SK-N-SH (cell line): ENCODE results near the gene PAK1. TPM values are rescaled to one million over a fixed set of nuclear protein-coding genes. Genes with fewer than 3 reads are reported as not detected.

ENCODE experiments used
- CTCF ChIA-PET: fragments of 300-600, 350-600 bp; formaldehyde crosslinking; extraction: SDS; loops from one replicate; lab custom pipeline; 2021; lab: Yijun Ruan, JAX
- POLR2A ChIA-PET: fragments of 350-600 bp; sonication (Branson Sonifier 250); formaldehyde crosslinking; extraction: SDS; loops from one replicate; lab custom pipeline; 2020; ENCODE audit warnings: antibody characterized with exemption, inconsistent platforms; lab: Yijun Ruan, JAX
- DNase-seq: peaks from one replicate; pipeline ENCODE4 v3.0.0; 2012
- H2AFZ ChIP-seq: fragments of 200-600 bp; sonication (generic); 2 replicates; pipeline ENCODE4 v1.8.1; 2016; ENCODE audit warnings: antibody characterized with exemption, mild to moderate bottlenecking, low read depth
- H3F3A ChIP-seq: fragments of 200-600 bp; sonication (generic); replicated peaks from 2 replicates; pipeline ENCODE3; 2016; ENCODE audit warnings: antibody characterized with exemption, mild to moderate bottlenecking; ENCODE audit not compliant: insufficient read depth
- H3K27ac ChIP-seq, 2 experiments: fragments of 200-500 bp in 1 of 2; fragments of 200-600 bp in 1 of 2; sonication (Bioruptor generic) in 1 of 2; sonication (generic), shearing (Covaris generic) in 1 of 2; 2 replicates each; pipeline versions ENCODE4 v1.5.1 to v1.6.1; 2014 to 2016; ENCODE audit warnings: low read depth in 2 of 2, inconsistent platforms in 1 of 2, low read length in 1 of 2, mild to moderate bottlenecking in 1 of 2, mixed read lengths in 1 of 2
- H3K27me3 ChIP-seq: fragments of 200-600 bp; sonication (generic), shearing (Covaris generic); 2 replicates; pipeline ENCODE4 v1.6.1; 2016; ENCODE audit warnings: mixed run types; ENCODE audit not compliant: insufficient read depth
- H3K36me3 ChIP-seq, 2 experiments: fragments of 200-500 bp in 1 of 2; fragments of 200-600 bp in 1 of 2; sonication (Bioruptor generic) in 1 of 2; sonication (generic) in 1 of 2; replicated peaks in 1 of 2; 2 replicates each; pipeline versions ENCODE3 to v1.5.1; 2014 to 2016; ENCODE audit warnings: low read length in 1 of 2, mild to moderate bottlenecking in 1 of 2; ENCODE audit not compliant: insufficient read depth in 2 of 2, control insufficient read depth in 1 of 2
- H3K4me1 ChIP-seq, 2 experiments: fragments of 200-500 bp in 1 of 2; fragments of 200-600 bp in 1 of 2; sonication (Bioruptor generic) in 1 of 2; sonication (generic), shearing (Covaris generic) in 1 of 2; 2 replicates each; pipeline versions ENCODE4 v1.5.1 to v1.6.1; 2014 to 2016; ENCODE audit warnings: low read depth in 1 of 2, low read length in 1 of 2, mixed run types in 1 of 2; ENCODE audit not compliant: insufficient read depth in 2 of 2, control insufficient read depth in 1 of 2
- H3K4me2 ChIP-seq: fragments of 200-600 bp; sonication (generic), shearing (Covaris generic); 2 replicates; pipeline ENCODE4 v1.6.1; 2017; ENCODE audit warnings: mixed run types
- H3K4me3 ChIP-seq, 2 experiments: fragments of 200-500 bp in 1 of 2; fragments of 200-600 bp in 1 of 2; sonication (Bioruptor generic) in 1 of 2; sonication (generic), shearing (Covaris generic) in 1 of 2; 2 replicates each; pipeline versions ENCODE4 v1.5.1 to v1.8.1; 2014 to 2016; ENCODE audit warnings: low read depth in 2 of 2, inconsistent platforms in 1 of 2, low read length in 1 of 2, mild to moderate bottlenecking in 1 of 2, mixed read lengths in 1 of 2, moderate library complexity in 1 of 2
- H3K79me2 ChIP-seq: fragments of 200-600 bp; sonication (generic); 2 replicates; pipeline ENCODE4 v1.8.1; 2017; ENCODE audit warnings: mild to moderate bottlenecking; ENCODE audit not compliant: insufficient read depth
- H3K9ac ChIP-seq: fragments of 200-600 bp; sonication (generic); 2 replicates; pipeline ENCODE4 v1.6.1; 2017; ENCODE audit warnings: mixed run types
- H3K9me2 ChIP-seq: fragments of 200-600 bp; sonication (generic); 2 replicates; pipeline ENCODE4 v1.6.1; 2017; ENCODE audit warnings: mixed run types
- H3K9me3 ChIP-seq: fragments of 200-600 bp; sonication (generic); 2 replicates; pipeline ENCODE4 v1.6.1; 2017; ENCODE audit warnings: mixed run types, mild to moderate bottlenecking, moderate library complexity
- H4K20me1 ChIP-seq: fragments of 200-600 bp; sonication (generic); 2 replicates; pipeline ENCODE4 v1.6.1; 2017; ENCODE audit warnings: mild to moderate bottlenecking, mixed run types; ENCODE audit not compliant: insufficient read depth
- ELF1 ChIP-seq: IDR thresholded peaks from 2 replicates; pipeline ENCODE4 v1.4.0; 2012
- EZH2phosphoT487 ChIP-seq: fragments of 200-600 bp; sonication (generic); IDR thresholded peaks from 2 replicates; pipeline ENCODE4 v1.6.1; 2017; ENCODE audit warnings: low read depth, mixed run types, mild to moderate bottlenecking, antibody characterized with exemption, moderate library complexity, borderline replicate concordance
- FOSL2 ChIP-seq: IDR thresholded peaks from 2 replicates; pipeline ENCODE4 v1.4.0; 2012; ENCODE audit warnings: low read depth, mild to moderate bottlenecking, moderate library complexity, borderline replicate concordance
- FOXJ3 ChIP-seq: sonication (generic); formaldehyde crosslinking; IDR thresholded peaks from 2 replicates; pipeline ENCODE4 v1.5.1; 2020; ENCODE audit warnings: mild to moderate bottlenecking, missing genetic modification reagents
- FOXM1 ChIP-seq: IDR thresholded peaks from 2 replicates; pipeline ENCODE4 v1.4.0; 2012; ENCODE audit warnings: low read depth, mild to moderate bottlenecking
- GATA2 ChIP-seq: sonication (generic); formaldehyde crosslinking; IDR thresholded peaks from 2 replicates; pipeline ENCODE4 v1.5.0; 2020; ENCODE audit warnings: mild to moderate bottlenecking, missing genetic modification reagents
- RAD21 ChIP-seq: IDR thresholded peaks from 2 replicates; pipeline ENCODE4 v1.6.1; 2012; ENCODE audit warnings: mild to moderate bottlenecking, low read length
- RXRA ChIP-seq: IDR thresholded peaks from 2 replicates; pipeline ENCODE4 v1.4.0; 2012; ENCODE audit warnings: low read depth, mild to moderate bottlenecking, borderline replicate concordance
- SIN3A ChIP-seq: IDR thresholded peaks from 2 replicates; pipeline ENCODE4 v1.6.1; 2012; ENCODE audit warnings: low read depth, mild to moderate bottlenecking, low read length, moderate library complexity, borderline replicate concordance
- SMC3 ChIP-seq: IDR thresholded peaks from 2 replicates; pipeline ENCODE4 v1.6.1; 2012; ENCODE audit warnings: low read depth, low read length, improper control_type of control experiment
- TAF1 ChIP-seq: IDR thresholded peaks from 2 replicates; pipeline ENCODE4 v1.6.1; 2012; ENCODE audit warnings: low read depth, mild to moderate bottlenecking, low read length, moderate library complexity, borderline replicate concordance
- YY1 ChIP-seq: IDR thresholded peaks from 2 replicates; pipeline ENCODE4 v1.4.0; 2012; ENCODE audit warnings: low read depth, mild to moderate bottlenecking
- WGBS: methylation state at CpG from one replicate; pipeline ENCODE4 v1.1.6; 2017; ENCODE audit warnings: low lambda C conversion rate; 5-methylcytosine and 5-hydroxymethylcytosine counted together
- polyA plus RNA-seq, 3 experiments: library from polyadenylated mRNA; depleted of rRNA; stranded (reverse); fragments of >200 nt; gene quantifications; 2 replicates each; pipeline ENCODE4 v1.2.3, GENCODE V29; 2012
- TF ChIP-seq, protein P1 (sequence below): IDR thresholded peaks from 2 replicates; pipeline ENCODE4 v1.6.1; 2012; ENCODE audit warnings: mild to moderate bottlenecking, low read depth, low read length, moderate library complexity
- TF ChIP-seq, protein P2 (sequence below): IDR thresholded peaks from 2 replicates; pipeline ENCODE4; 2012
- TF ChIP-seq, protein P3 (sequence below): IDR thresholded peaks from 2 replicates; pipeline ENCODE4 v1.4.0; 2012; ENCODE audit warnings: low read depth, borderline replicate concordance

PAK1 gene
- polyA plus RNA-seq, 1 of the 3 experiments (the other 2 are of a cell fraction), result 17.9 TPM

DNA sequence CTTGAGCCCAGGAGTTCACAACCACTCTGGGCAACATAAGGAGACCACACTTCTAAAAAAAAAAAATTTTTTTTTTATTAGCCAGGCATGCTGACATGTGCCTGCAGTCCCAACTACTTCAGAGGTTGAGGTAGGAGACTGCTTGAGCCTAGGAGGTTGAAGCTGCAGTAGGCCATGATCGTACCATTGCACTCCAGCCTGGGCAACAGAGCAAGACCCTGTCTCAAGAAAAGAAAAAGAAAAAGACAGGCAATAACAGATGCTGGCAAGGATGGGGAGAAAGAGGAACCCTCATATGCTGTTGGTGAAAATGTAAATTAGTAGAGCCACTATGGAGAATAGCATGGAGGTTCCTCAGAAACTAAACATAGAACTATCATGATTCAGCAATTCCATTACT, 64.8 kb downstream of the PAK1 start:
- Histone ChIP-seq H3K36me3 (no peaks in the 10 kb centered on the region), H3K9me3 (no peaks in the 10 kb centered on the region), H3K4me3 (no peak overlapping the region), H3F3A (peaks cover 5% of the 10 kb centered on the region), H3K9me2 (no peaks in the 10 kb centered on the region), H2AFZ (no peak overlapping the region), H4K20me1 (no peaks in the 10 kb centered on the region), H3K4me2 (no peak overlapping the region), H3K4me1 (peaks cover 10 to 11% of the 10 kb centered on the region in 2 experiments; a peak in 3 of 4 replicates), H3K27me3 (no peaks in the 10 kb centered on the region), H3K79me2 (no peaks in the 10 kb centered on the region), H3K9ac (no peak overlapping the region), H3K27ac (no peak overlapping the region)
- no peak for DNase-seq
- POLR2A ChIA-PET, result no interaction called here
- TF ChIP-seq TAF1, result no peak
- no peak for TF ChIP-seq FOXM1
- TF ChIP-seq GATA2 (CRISPR knock-in tag), result no peak
- TF ChIP-seq RXRA, result no peak
- no peak for TF ChIP-seq FOXJ3 (CRISPR knock-in tag)
- TF ChIP-seq FOSL2, result no peak
- no peak for TF ChIP-seq SIN3A
- TF ChIP-seq EZH2phosphoT487, result no peak
- no peak for TF ChIP-seq YY1
- TF ChIP-seq, protein P1, sequence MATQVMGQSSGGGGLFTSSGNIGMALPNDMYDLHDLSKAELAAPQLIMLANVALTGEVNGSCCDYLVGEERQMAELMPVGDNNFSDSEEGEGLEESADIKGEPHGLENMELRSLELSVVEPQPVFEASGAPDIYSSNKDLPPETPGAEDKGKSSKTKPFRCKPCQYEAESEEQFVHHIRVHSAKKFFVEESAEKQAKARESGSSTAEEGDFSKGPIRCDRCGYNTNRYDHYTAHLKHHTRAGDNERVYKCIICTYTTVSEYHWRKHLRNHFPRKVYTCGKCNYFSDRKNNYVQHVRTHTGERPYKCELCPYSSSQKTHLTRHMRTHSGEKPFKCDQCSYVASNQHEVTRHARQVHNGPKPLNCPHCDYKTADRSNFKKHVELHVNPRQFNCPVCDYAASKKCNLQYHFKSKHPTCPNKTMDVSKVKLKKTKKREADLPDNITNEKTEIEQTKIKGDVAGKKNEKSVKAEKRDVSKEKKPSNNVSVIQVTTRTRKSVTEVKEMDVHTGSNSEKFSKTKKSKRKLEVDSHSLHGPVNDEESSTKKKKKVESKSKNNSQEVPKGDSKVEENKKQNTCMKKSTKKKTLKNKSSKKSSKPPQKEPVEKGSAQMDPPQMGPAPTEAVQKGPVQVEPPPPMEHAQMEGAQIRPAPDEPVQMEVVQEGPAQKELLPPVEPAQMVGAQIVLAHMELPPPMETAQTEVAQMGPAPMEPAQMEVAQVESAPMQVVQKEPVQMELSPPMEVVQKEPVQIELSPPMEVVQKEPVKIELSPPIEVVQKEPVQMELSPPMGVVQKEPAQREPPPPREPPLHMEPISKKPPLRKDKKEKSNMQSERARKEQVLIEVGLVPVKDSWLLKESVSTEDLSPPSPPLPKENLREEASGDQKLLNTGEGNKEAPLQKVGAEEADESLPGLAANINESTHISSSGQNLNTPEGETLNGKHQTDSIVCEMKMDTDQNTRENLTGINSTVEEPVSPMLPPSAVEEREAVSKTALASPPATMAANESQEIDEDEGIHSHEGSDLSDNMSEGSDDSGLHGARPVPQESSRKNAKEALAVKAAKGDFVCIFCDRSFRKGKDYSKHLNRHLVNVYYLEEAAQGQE, result no peak
- no peak for TF ChIP-seq ELF1
- TF ChIP-seq, protein P2, sequence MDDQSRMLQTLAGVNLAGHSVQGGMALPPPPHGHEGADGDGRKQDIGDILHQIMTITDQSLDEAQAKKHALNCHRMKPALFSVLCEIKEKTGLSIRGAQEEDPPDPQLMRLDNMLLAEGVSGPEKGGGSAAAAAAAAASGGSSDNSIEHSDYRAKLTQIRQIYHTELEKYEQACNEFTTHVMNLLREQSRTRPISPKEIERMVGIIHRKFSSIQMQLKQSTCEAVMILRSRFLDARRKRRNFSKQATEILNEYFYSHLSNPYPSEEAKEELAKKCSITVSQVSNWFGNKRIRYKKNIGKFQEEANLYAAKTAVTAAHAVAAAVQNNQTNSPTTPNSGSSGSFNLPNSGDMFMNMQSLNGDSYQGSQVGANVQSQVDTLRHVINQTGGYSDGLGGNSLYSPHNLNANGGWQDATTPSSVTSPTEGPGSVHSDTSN, result no peak
- TF ChIP-seq RAD21, result no peak
- TF ChIP-seq, protein P3, sequence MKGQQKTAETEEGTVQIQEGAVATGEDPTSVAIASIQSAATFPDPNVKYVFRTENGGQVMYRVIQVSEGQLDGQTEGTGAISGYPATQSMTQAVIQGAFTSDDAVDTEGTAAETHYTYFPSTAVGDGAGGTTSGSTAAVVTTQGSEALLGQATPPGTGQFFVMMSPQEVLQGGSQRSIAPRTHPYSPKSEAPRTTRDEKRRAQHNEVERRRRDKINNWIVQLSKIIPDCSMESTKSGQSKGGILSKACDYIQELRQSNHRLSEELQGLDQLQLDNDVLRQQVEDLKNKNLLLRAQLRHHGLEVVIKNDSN, result no peak
- no peak for TF ChIP-seq SMC3
- WGBS, result 92% methylated on average over 1 of the region's 1 CpG
- CTCF ChIA-PET, result no interaction called here
